ENCODE measurements around the gene TSPAN18. TPM values are rescaled to one million over a fixed set of nuclear protein-coding genes. Genes with fewer than 3 reads are reported as not detected.

The TSPAN18 gene
- total RNA-seq, 1 donor from 2014 or later, result 46.4 TPM

DNA sequence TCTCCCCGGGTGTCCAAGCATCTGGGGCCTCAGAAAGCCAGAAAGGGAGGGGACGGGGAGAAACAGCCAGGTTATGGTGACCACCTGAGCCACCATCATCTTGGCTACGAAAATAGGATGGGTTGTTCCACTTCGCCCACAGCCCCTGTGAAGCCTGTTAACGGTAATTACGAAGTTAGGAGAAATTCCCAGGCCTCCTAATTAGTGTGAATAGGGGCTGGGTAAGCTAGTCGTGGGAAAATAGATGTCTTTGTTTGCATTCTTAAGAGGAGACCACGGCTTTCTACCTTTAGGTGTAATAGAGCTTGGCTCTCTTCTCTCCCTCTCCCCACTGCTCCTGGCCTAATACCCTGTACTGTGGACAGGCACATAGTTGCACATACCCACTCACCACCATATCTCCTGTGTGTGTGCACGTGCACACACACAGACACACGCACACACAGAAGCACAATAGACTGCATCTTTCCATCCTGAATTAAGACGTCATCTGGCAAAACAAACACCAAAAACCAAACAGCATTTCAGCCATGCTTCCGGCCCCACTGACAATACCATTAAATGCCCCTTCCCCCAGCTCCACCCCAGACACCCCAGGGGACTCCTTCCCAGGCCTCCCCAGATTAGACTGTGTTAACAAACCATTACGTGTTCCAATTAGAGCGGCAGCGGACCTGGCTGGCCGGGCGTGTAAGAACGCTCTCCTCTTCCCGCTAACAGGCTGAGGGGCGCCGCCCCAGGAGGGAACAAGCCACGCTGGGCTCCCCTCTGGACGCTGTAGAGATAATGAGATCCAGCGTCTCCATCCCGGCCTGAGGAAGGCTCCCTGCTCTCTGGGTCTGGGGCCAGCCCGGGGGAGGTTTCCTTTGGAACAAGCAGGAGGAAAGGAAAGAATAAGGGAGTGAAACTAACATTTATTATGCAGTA lies 151.1 kb downstream of the TSPAN18 start:
- DNase-seq (no peak), ATAC-seq (no peak)
- peaks cover 4% of the 10 kb centered on the region for H3K27me3 ChIP-seq
- TF ChIP-seq, protein P1, sequence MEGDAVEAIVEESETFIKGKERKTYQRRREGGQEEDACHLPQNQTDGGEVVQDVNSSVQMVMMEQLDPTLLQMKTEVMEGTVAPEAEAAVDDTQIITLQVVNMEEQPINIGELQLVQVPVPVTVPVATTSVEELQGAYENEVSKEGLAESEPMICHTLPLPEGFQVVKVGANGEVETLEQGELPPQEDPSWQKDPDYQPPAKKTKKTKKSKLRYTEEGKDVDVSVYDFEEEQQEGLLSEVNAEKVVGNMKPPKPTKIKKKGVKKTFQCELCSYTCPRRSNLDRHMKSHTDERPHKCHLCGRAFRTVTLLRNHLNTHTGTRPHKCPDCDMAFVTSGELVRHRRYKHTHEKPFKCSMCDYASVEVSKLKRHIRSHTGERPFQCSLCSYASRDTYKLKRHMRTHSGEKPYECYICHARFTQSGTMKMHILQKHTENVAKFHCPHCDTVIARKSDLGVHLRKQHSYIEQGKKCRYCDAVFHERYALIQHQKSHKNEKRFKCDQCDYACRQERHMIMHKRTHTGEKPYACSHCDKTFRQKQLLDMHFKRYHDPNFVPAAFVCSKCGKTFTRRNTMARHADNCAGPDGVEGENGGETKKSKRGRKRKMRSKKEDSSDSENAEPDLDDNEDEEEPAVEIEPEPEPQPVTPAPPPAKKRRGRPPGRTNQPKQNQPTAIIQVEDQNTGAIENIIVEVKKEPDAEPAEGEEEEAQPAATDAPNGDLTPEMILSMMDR (IDR thresholded peaks at IDR 0.05), result no peak
- H3K4me1 ChIP-seq, result no peaks in the 10 kb centered on the region
- H3K27ac ChIP-seq, result no peak overlapping the region
- no peaks in the 10 kb centered on the region for H3K9me3 ChIP-seq
- intact Hi-C loops (cut with DNase I), result no loop called here
- H3K4me3 ChIP-seq, result no peak overlapping the region
- H3K36me3 ChIP-seq, result no peaks in the 10 kb centered on the region

DNA sequence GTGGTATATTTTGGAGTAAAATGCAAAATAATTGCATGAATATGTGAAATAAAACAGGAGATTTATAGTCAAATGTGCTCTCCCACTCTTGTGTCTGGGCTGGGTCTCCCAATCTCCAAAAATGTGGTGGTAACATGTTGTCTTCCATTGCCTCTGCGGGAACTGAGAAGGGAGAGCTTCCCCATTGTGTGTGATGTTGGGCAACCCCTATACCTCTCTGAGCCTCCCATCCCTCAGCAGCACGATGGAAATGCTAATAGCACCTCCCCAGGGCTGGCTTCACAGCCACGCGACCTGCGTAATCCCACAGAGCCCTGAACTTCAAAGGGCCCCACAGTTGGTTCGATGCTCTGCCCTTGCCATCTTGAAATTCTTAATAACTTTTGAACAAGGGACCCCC lies 151.9 kb downstream of the TSPAN18 start:
- no peaks in the 10 kb centered on the region for H3K9me3 ChIP-seq
- peaks cover 4% of the 10 kb centered on the region for H3K27me3 ChIP-seq
- no peaks in the 10 kb centered on the region for H3K36me3 ChIP-seq
- TF ChIP-seq, protein P1 (IDR thresholded peaks at IDR 0.05), result no peak
- DNase-seq (no peak), ATAC-seq (no peak)
- no peak overlapping the region for H3K4me3 ChIP-seq
- intact Hi-C loops (cut with DNase I), result no loop called here
- no peaks in the 10 kb centered on the region for H3K4me1 ChIP-seq
- H3K27ac ChIP-seq, result no peak overlapping the region

DNA sequence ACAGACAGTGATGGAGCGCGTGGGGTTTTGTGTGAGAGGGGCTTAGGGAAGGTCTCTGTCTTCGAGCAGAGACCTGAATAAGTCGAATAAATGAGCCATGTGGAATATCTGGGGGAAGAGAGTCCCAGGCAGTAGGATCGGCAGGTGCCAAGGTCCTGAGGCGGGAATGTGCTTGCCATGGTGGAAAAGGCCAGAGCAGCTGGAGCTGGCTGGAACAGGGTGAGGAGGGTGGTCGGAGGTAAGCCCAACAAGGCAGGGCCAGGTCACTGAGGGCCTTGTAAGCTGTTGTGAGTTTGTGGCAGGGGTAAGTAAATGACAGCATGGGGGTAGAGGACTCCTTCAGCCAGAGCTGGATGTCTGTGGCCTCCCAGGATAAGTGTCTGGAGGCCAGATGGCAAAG lies 152.7 kb downstream of the TSPAN18 start:
- Histone ChIP-seq H3K4me3 (no peak overlapping the region), H3K4me1 (no peaks in the 10 kb centered on the region), H3K27me3 (peaks cover 4% of the 10 kb centered on the region), H3K9me3 (no peaks in the 10 kb centered on the region), H3K27ac (no peak overlapping the region), H3K36me3 (no peaks in the 10 kb centered on the region)
- DNase-seq, result no peak
- TF ChIP-seq, protein P1 (IDR thresholded peaks at IDR 0.05), result no peak
- ATAC-seq, result no peak
- intact Hi-C loops (cut with DNase I), result no loop called here

DNA sequence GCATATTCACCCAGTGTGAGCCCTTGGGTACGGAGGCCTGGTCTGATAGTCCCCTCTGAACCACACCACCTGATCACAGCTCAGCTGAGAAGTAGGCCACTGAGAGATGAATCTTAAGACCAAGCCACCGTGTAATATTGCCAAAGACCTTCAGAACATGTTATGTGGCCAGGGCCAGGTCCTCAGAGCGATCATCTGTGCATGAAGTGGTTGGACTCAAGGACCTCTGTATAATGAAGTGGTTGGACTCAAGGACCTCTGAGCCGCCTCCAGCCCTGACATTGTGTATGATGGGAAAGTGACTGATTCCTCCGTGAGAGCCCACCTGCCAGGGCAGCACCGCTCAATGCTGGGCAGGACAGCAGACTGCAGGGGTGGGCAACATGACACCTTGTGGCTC lies 153.7 kb downstream of the TSPAN18 start:
- Histone ChIP-seq H3K27ac (no peak overlapping the region), H3K27me3 (peaks cover 4% of the 10 kb centered on the region), H3K36me3 (no peaks in the 10 kb centered on the region), H3K9me3 (no peaks in the 10 kb centered on the region), H3K4me3 (no peak overlapping the region), H3K4me1 (no peaks in the 10 kb centered on the region)
- TF ChIP-seq, protein P1 (IDR thresholded peaks at IDR 0.05), result no peak
- intact Hi-C loops (cut with DNase I), result no loop called here
- DNase-seq (no peak), ATAC-seq (peak; percentile 63)

DNA sequence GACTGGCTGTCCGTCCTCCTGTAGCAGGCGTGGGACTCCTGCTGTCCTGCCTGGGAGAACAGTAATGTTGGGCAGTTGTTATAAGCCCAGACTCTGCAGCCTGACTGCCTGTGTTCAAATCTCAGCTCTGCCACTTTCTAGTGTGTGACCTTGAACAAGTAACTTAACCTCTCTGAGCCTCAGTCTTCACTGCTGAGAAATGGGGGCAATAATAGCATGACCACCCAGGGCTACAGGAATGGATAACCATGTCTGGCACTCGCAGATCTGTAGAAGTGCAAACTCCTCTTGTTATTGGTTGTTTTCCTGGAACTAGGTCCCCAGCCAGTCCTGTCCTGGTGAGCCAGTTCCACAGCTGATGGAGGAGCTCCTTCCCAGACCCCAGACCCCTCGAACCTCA lies 154.2 kb downstream of the TSPAN18 start:
- no peak overlapping the region for H3K27ac ChIP-seq
- H3K36me3 ChIP-seq, result no peaks in the 10 kb centered on the region
- intact Hi-C loops (cut with DNase I), result no loop called here
- no peaks in the 10 kb centered on the region for H3K4me1 ChIP-seq
- no peaks in the 10 kb centered on the region for H3K9me3 ChIP-seq
- DNase-seq, result no peak
- TF ChIP-seq, protein P1 (IDR thresholded peaks at IDR 0.05), result no peak
- ATAC-seq, result no peak
- H3K4me3 ChIP-seq, result no peak overlapping the region
- H3K27me3 ChIP-seq, result peaks cover 4% of the 10 kb centered on the region
